Measurements from ENCODE around the gene EPN1. TPM values are rescaled to one million over a fixed set of nuclear protein-coding genes. Genes with fewer than 3 reads are reported as not detected.

The EPN1 gene
- total and polyA plus RNA-seq, 2 of the 13 experiments (the other 11 are each of a cell fraction or from before 2014, with no cell fraction given): 28.9 to 31.7 TPM

GRCh38 chr19:55683449-55684261 is 8.6 kb downstream of the EPN1 start (continued):
- no peak for TF ChIP-seq ZNF142 (CRISPR knock-in tag; IDR thresholded peaks at IDR 0.05)
- TF ChIP-seq, protein P1, sequence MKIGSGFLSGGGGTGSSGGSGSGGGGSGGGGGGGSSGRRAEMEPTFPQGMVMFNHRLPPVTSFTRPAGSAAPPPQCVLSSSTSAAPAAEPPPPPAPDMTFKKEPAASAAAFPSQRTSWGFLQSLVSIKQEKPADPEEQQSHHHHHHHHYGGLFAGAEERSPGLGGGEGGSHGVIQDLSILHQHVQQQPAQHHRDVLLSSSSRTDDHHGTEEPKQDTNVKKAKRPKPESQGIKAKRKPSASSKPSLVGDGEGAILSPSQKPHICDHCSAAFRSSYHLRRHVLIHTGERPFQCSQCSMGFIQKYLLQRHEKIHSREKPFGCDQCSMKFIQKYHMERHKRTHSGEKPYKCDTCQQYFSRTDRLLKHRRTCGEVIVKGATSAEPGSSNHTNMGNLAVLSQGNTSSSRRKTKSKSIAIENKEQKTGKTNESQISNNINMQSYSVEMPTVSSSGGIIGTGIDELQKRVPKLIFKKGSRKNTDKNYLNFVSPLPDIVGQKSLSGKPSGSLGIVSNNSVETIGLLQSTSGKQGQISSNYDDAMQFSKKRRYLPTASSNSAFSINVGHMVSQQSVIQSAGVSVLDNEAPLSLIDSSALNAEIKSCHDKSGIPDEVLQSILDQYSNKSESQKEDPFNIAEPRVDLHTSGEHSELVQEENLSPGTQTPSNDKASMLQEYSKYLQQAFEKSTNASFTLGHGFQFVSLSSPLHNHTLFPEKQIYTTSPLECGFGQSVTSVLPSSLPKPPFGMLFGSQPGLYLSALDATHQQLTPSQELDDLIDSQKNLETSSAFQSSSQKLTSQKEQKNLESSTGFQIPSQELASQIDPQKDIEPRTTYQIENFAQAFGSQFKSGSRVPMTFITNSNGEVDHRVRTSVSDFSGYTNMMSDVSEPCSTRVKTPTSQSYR (CRISPR knock-in tag; IDR thresholded peaks at IDR 0.05; ENCODE audit: borderline replicate concordance): peak; percentile 5; the same call in 1 of the 2 replicates
- no peak for TF ChIP-seq NFKB2 (CRISPR knock-in tag; IDR thresholded peaks at IDR 0.05; ENCODE audit: borderline replicate concordance)
- TF ChIP-seq, protein P2, sequence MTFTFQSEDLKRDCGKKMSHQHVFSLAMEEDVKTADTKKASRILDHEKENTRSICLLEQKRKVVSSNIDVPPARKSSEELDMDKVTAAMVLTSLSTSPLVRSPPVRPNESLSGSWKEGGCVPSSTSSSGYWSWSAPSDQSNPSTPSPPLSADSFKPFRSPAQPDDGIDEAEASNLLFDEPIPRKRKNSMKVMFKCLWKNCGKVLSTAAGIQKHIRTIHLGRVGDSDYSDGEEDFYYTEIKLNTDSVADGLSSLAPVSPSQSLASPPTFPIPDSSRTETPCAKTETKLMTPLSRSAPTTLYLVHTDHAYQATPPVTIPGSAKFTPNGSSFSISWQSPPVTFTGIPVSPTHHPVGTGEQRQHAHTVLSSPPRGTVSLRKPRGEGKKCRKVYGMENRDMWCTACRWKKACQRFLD (CRISPR knock-in tag; IDR thresholded peaks at IDR 0.05; ENCODE audit: borderline replicate concordance): no peak
- TF ChIP-seq, protein P3, sequence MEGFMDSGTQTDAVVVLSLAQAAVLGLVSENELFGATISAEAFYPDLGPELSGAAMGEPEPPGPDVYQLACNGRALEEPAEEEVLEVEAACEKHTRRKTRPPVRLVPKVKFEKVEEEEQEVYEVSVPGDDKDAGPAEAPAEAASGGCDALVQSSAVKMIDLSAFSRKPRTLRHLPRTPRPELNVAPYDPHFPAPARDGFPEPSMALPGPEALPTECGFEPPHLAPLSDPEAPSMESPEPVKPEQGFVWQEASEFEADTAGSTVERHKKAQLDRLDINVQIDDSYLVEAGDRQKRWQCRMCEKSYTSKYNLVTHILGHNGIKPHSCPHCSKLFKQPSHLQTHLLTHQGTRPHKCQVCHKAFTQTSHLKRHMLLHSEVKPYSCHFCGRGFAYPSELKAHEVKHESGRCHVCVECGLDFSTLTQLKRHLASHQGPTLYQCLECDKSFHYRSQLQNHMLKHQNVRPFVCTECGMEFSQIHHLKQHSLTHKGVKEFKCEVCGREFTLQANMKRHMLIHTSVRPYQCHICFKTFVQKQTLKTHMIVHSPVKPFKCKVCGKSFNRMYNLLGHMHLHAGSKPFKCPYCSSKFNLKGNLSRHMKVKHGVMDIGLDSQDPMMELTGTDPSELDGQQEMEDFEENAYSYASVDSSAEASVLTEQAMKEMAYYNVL (CRISPR knock-in tag; IDR thresholded peaks at IDR 0.05; ENCODE audit: borderline replicate concordance): peak; percentile 42; the same call in 1 of the 2 replicates
- TF ChIP-seq AHR (CRISPR knock-in tag; IDR thresholded peaks at IDR 0.05): no peak
- TF ChIP-seq ZKSCAN8 (CRISPR knock-in tag; IDR thresholded peaks at IDR 0.05; ENCODE audit: borderline replicate concordance): no peak
- TF ChIP-seq EZH2 (conservative IDR thresholded peaks at IDR 0.05; ENCODE audit: low read depth, low read length): no peak
- no peak for TF ChIP-seq ZMYM4 (CRISPR knock-in tag; IDR thresholded peaks at IDR 0.05)
- no peak for TF ChIP-seq ZNF777 (CRISPR knock-in tag; IDR thresholded peaks at IDR 0.05)
- no peak for TF ChIP-seq JARID2 (CRISPR knock-in tag; IDR thresholded peaks at IDR 0.05; ENCODE audit: insufficient replicate concordance)
- TF ChIP-seq YEATS4 (CRISPR knock-in tag; IDR thresholded peaks at IDR 0.05; ENCODE audit: borderline replicate concordance): peak; percentile 88
- TF ChIP-seq ZNF232 (CRISPR knock-in tag; IDR thresholded peaks at IDR 0.05; ENCODE audit: borderline replicate concordance): peak; percentile 69; the same call in 1 of the 2 replicates
- TF ChIP-seq ZFP1 (CRISPR knock-in tag; IDR thresholded peaks at IDR 0.05): peak; percentile 46; the same call in 1 of the 2 replicates
- no peak for TF ChIP-seq ZNF737 (CRISPR knock-in tag; IDR thresholded peaks at IDR 0.05; ENCODE audit: borderline replicate concordance)
- TF ChIP-seq ZNF367 (CRISPR knock-in tag; IDR thresholded peaks at IDR 0.05; ENCODE audit: borderline replicate concordance): no peak
- no peak for TF ChIP-seq ZFP37 (CRISPR knock-in tag; IDR thresholded peaks at IDR 0.05; ENCODE audit: borderline replicate concordance)
